ENCODE data around the gene CYP1A2.

CYP1A2 gene

DNA sequence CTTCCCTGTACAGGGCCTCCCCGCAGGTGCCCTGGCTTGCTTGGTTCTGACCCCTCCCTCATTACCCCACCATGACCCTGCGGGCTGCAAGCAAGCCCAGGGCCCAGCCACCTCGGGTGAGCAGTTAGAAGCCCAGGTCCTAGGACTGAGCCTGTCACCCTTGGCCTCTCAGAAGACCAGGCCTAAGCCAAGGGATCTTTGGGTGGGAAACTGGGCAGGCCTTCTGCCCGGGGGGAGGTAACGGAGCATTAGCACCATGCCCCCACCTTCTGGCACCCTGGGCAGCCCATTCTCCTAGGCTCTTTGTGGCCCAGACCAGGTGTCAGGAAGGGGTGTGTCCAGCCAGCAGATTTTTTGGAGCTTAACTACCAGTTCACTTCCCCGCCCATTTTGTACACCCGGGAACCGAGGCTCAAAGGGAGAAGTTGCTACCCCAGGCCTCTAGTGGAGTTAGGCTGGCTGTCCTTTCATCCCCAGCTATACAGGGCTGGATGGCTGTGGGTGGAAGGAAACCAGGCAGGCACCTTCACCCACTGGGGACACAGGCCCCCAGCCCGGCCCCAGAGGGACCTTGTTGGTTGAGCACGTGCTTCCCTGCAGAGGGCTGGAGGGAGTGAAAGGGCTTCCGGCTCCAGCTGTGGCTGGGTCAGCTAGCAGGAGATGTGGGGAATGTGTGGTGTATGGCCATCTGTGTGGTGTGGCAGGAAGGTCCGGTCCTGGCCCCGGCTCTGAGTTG is 34.6 kb downstream of the CYP1A2 start:
- Histone ChIP-seq H3K79me2 (ENCODE audit: control insufficient read depth, insufficient read depth, low read length, poor library complexity) (peaks cover 10% of the 10 kb centered on the region), H2AFZ (ENCODE audit: insufficient read depth, low read length, poor library complexity) (no peak overlapping the region), H3K9ac (ENCODE audit: low read length) (no peak overlapping the region), H3K27ac (ENCODE audit: low read depth, low read length) (no peak overlapping the region), H3K79me1 (ENCODE audit: low read length) (peaks cover 7% of the 10 kb centered on the region), H2BK5ac (ENCODE audit: low read depth, low read length, poor library complexity) (no peak overlapping the region), H2BK120ac (ENCODE audit: insufficient read depth, low read length, poor library complexity) (no peak overlapping the region), H3K14ac (ENCODE audit: low read length) (peak overlapping the region; percentile 69), H3K36me3 (ENCODE audit: control insufficient read depth in 1 of 2, insufficient read depth in 2 of 2, low read length in 2 of 2) (peaks cover 0 to 8% of the 10 kb centered on the region in 2 experiments), H3K4me2 (ENCODE audit: low read length) (peak overlapping the region; percentile 91), H3K9me3 (ENCODE audit: insufficient read depth, low read depth, low read length) (no peaks in the 10 kb centered on the region), H3K18ac (ENCODE audit: low read length) (peak overlapping the region; percentile 34), H4K91ac (ENCODE audit: low read depth, low read length) (peak overlapping the region; percentile 55), H4K8ac (ENCODE audit: low read depth, low read length) (no peak overlapping the region), H4K12ac (ENCODE audit: low read depth, low read length) (no peak overlapping the region), H2AK5ac (ENCODE audit: low read length) (no peak overlapping the region), H3K23ac (ENCODE audit: low read length) (no peak overlapping the region), H3K4ac (ENCODE audit: low read depth, low read length) (peak overlapping the region; percentile 63), H3K4me1 (ENCODE audit: control insufficient read depth in 1 of 2, insufficient read depth in 2 of 2, low read length in 2 of 2) (peaks cover 18 to 22% of the 10 kb centered on the region in 2 experiments), H3K27me3 (ENCODE audit: insufficient read depth, low read length) (no peaks in the 10 kb centered on the region), H2BK12ac (ENCODE audit: low read length) (no peak overlapping the region), H3K4me3 (ENCODE audit: low read depth, low read length) (peak overlapping the region; percentile 80)
- no CpG with 5 or more reads among the region's 13 CpGs for WGBS (ENCODE audit: extremely low coverage, insufficient coverage, insufficient read length)
- DNase-seq = peak; percentile 69 to 73

DNA sequence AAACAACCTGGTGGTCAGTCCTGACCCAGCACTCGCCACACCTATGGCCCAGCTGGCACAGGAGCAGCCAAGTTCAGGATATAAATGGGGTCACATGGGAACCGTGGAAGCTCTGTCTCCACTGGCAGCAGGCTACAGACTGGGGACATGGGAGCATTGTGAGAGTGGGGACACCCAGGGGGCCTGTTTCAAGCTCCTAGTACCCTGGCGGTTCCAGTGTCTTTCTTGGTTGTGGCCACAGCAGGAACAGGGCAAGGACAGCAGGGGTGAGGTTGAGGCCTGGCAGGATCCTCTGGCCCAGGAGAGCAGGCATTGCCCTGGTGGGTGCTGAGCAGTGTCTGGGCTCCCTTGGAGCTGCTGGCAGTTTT is 35.1 kb downstream of the CYP1A2 start:
- no peak overlapping the region for H2BK5ac ChIP-seq (ENCODE audit: low read depth, low read length, poor library complexity)
- no peaks in the 10 kb centered on the region for H3K9me3 ChIP-seq (ENCODE audit: insufficient read depth, low read depth, low read length)
- H3K9ac ChIP-seq (ENCODE audit: low read length) = no peak overlapping the region
- H3K4me3 ChIP-seq (ENCODE audit: low read depth, low read length) = no peak overlapping the region
- no peak overlapping the region for H2AK5ac ChIP-seq (ENCODE audit: low read length)
- no peak overlapping the region for H4K8ac ChIP-seq (ENCODE audit: low read depth, low read length)
- H2AFZ ChIP-seq (ENCODE audit: insufficient read depth, low read length, poor library complexity) = no peak overlapping the region
- H4K12ac ChIP-seq (ENCODE audit: low read depth, low read length) = no peak overlapping the region
- H3K27ac ChIP-seq (ENCODE audit: low read depth, low read length) = no peak overlapping the region
- DNase-seq = no peak
- H3K79me2 ChIP-seq (ENCODE audit: control insufficient read depth, insufficient read depth, low read length, poor library complexity) = peaks cover 10% of the 10 kb centered on the region
- H3K79me1 ChIP-seq (ENCODE audit: low read length) = peaks cover 7% of the 10 kb centered on the region
- H3K36me3 ChIP-seq (ENCODE audit: control insufficient read depth in 1 of 2, insufficient read depth in 2 of 2, low read length in 2 of 2) = peaks cover 0 to 8% of the 10 kb centered on the region in 2 experiments
- no peak overlapping the region for H2BK120ac ChIP-seq (ENCODE audit: insufficient read depth, low read length, poor library complexity)
- no peaks in the 10 kb centered on the region for H3K27me3 ChIP-seq (ENCODE audit: insufficient read depth, low read length)
- peak overlapping the region; percentile 5 for H2BK12ac ChIP-seq (ENCODE audit: low read length)
- H4K91ac ChIP-seq (ENCODE audit: low read depth, low read length) = no peak overlapping the region
- H3K14ac ChIP-seq (ENCODE audit: low read length) = no peak overlapping the region
- H3K23ac ChIP-seq (ENCODE audit: low read length) = no peak overlapping the region
- peak overlapping the region; percentile 36 for H3K18ac ChIP-seq (ENCODE audit: low read length)
- no CpG with 5 or more reads among the region's 3 CpGs for WGBS (ENCODE audit: extremely low coverage, insufficient coverage, insufficient read length)
- peak overlapping the region; percentile 47 for H3K4ac ChIP-seq (ENCODE audit: low read depth, low read length)
- peaks cover 18 to 22% of the 10 kb centered on the region in 2 experiments for H3K4me1 ChIP-seq (ENCODE audit: control insufficient read depth in 1 of 2, insufficient read depth in 2 of 2, low read length in 2 of 2)
- H3K4me2 ChIP-seq (ENCODE audit: low read length) = peak overlapping the region; percentile 91

DNA sequence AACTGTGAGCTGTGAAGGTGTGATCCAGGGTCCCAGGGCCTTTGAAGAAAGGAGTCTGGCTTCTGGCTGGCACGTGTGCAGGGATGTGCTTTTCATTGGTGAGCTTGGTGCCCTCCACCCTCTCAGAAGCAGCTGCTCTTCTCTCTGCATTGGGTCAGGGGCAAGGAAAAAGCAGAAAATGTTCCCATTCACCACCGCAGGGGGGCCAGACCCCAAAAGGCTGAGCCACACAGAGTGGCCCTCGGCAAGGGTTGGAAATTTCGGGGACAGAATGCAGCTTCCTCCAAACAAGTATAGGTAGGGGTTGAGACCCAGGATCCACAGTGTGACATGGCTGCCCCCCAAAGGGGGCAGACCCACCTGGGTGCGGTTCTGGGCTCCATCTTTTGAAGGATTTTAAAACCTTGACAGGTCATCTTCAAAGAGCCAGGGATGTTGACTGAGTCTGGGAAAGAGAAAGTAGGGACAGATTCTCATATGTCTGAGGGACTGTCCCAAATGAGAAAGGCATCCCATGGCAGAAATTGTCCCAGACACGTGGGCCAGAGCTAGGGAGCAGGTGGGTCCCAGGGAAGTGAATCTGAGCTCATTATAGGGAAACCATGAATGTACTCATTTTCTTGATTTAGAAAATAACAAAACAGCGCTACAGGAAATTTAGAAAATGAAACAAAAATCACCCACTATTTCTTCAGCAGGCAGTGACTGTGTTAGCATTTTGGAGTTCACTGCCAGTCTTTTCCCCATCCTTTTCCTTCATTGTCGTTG is 36.0 kb downstream of the CYP1A2 start:
- no peak overlapping the region for H2AK5ac ChIP-seq (ENCODE audit: low read length)
- peaks cover 10% of the 10 kb centered on the region for H3K79me2 ChIP-seq (ENCODE audit: control insufficient read depth, insufficient read depth, low read length, poor library complexity)
- H4K12ac ChIP-seq (ENCODE audit: low read depth, low read length) = no peak overlapping the region
- no peak for DNase-seq
- H2BK5ac ChIP-seq (ENCODE audit: low read depth, low read length, poor library complexity) = no peak overlapping the region
- peaks cover 7% of the 10 kb centered on the region for H3K79me1 ChIP-seq (ENCODE audit: low read length)
- no CpG with 5 or more reads among the region's 8 CpGs for WGBS (ENCODE audit: extremely low coverage, insufficient coverage, insufficient read length)
- peaks cover 18 to 24% of the 10 kb centered on the region in 2 experiments for H3K4me1 ChIP-seq (ENCODE audit: control insufficient read depth in 1 of 2, insufficient read depth in 2 of 2, low read length in 2 of 2)
- H3K23ac ChIP-seq (ENCODE audit: low read length) = no peak overlapping the region
- no peak overlapping the region for H3K4ac ChIP-seq (ENCODE audit: low read depth, low read length)
- no peak overlapping the region for H3K18ac ChIP-seq (ENCODE audit: low read length)
- H3K14ac ChIP-seq (ENCODE audit: low read length) = no peak overlapping the region
- H2BK120ac ChIP-seq (ENCODE audit: insufficient read depth, low read length, poor library complexity) = no peak overlapping the region
- peaks cover 3 to 8% of the 10 kb centered on the region in 2 experiments for H3K36me3 ChIP-seq (ENCODE audit: control insufficient read depth in 1 of 2, insufficient read depth in 2 of 2, low read length in 2 of 2)
- H3K27ac ChIP-seq (ENCODE audit: low read depth, low read length) = no peak overlapping the region
- no peak overlapping the region for H3K4me3 ChIP-seq (ENCODE audit: low read depth, low read length)
- H4K8ac ChIP-seq (ENCODE audit: low read depth, low read length) = no peak overlapping the region
- no peak overlapping the region for H2AFZ ChIP-seq (ENCODE audit: insufficient read depth, low read length, poor library complexity)
- H4K91ac ChIP-seq (ENCODE audit: low read depth, low read length) = no peak overlapping the region
- H2BK12ac ChIP-seq (ENCODE audit: low read length) = no peak overlapping the region
- no peaks in the 10 kb centered on the region for H3K9me3 ChIP-seq (ENCODE audit: insufficient read depth, low read depth, low read length)
- no peak overlapping the region for H3K4me2 ChIP-seq (ENCODE audit: low read length)
- H3K27me3 ChIP-seq (ENCODE audit: insufficient read depth, low read length) = no peaks in the 10 kb centered on the region
- no peak overlapping the region for H3K9ac ChIP-seq (ENCODE audit: low read length)

DNA sequence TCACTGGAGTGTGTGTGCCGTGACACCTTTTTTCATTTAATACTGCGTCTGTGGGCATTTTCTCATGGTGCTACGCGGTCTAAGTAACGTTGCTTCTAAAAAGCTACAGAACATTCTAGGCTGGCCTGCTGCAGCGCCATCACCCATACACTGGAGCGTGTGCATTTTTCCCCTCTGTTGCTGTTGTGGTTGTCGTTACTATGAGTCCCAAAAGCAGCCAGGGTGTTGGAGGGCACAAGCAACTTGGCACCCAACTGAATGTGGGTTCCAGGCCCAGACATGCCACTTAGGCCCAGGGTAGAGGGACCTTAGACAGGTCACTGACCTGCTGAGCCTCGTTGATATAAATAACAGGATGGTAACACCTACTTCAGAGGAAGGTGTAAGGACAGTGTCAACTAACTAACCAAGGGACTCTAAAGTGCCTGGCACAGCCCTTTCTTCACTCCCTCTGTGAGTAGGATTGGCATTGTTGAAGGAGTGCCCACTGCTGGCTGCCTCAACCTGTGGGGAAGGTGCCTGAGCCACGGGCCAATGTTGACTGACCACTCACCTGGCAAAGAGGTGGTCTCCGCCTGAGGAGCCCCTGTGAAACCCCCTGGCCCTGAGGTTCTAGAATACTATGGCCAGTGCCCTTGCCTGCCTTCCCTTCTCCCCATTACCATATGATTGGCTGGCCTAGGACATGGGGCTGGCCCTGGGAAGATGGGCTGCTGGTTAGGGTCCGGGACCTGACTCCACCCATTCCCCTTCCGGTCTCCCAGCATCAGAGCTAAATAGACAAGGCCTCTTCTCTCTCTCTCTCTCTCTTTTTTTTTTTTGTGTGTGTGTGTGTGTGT is 36.8 kb downstream of the CYP1A2 start:
- Histone ChIP-seq H3K27me3 (ENCODE audit: insufficient read depth, low read length) (no peaks in the 10 kb centered on the region), H3K23ac (ENCODE audit: low read length) (no peak overlapping the region), H3K9me3 (ENCODE audit: insufficient read depth, low read depth, low read length) (no peaks in the 10 kb centered on the region), H3K79me1 (ENCODE audit: low read length) (peaks cover 7% of the 10 kb centered on the region), H3K4me2 (ENCODE audit: low read length) (no peak overlapping the region), H3K79me2 (ENCODE audit: control insufficient read depth, insufficient read depth, low read length, poor library complexity) (peaks cover 10% of the 10 kb centered on the region), H2AFZ (ENCODE audit: insufficient read depth, low read length, poor library complexity) (no peak overlapping the region), H2AK5ac (ENCODE audit: low read length) (no peak overlapping the region), H2BK12ac (ENCODE audit: low read length) (no peak overlapping the region), H3K4ac (ENCODE audit: low read depth, low read length) (no peak overlapping the region), H4K8ac (ENCODE audit: low read depth, low read length) (no peak overlapping the region), H3K4me1 (ENCODE audit: control insufficient read depth in 1 of 2, insufficient read depth in 2 of 2, low read length in 2 of 2) (peaks cover 18 to 23% of the 10 kb centered on the region in 2 experiments), H2BK120ac (ENCODE audit: insufficient read depth, low read length, poor library complexity) (no peak overlapping the region), H3K27ac (ENCODE audit: low read depth, low read length) (no peak overlapping the region), H2BK5ac (ENCODE audit: low read depth, low read length, poor library complexity) (no peak overlapping the region), H3K18ac (ENCODE audit: low read length) (no peak overlapping the region), H4K12ac (ENCODE audit: low read depth, low read length) (no peak overlapping the region), H3K4me3 (ENCODE audit: low read depth, low read length) (peak overlapping the region; percentile 19), H3K9ac (ENCODE audit: low read length) (no peak overlapping the region), H3K36me3 (ENCODE audit: control insufficient read depth in 1 of 2, insufficient read depth in 2 of 2, low read length in 2 of 2) (peaks cover 3 to 8% of the 10 kb centered on the region in 2 experiments), H3K14ac (ENCODE audit: low read length) (no peak overlapping the region), H4K91ac (ENCODE audit: low read depth, low read length) (no peak overlapping the region)
- WGBS (ENCODE audit: extremely low coverage, insufficient coverage, insufficient read length) = no CpG with 5 or more reads among the region's 13 CpGs
- no peak for DNase-seq

Data from trophoblast cell (in vitro differentiated cells and primary cell).